ENCODE results near the gene CD52. TPM values are rescaled to one million over a fixed set of nuclear protein-coding genes. Genes with fewer than 3 reads are reported as not detected.

The CD52 gene
- total RNA-seq, 1 experiment from 2014 or later, result 2.8 TPM

DNA sequence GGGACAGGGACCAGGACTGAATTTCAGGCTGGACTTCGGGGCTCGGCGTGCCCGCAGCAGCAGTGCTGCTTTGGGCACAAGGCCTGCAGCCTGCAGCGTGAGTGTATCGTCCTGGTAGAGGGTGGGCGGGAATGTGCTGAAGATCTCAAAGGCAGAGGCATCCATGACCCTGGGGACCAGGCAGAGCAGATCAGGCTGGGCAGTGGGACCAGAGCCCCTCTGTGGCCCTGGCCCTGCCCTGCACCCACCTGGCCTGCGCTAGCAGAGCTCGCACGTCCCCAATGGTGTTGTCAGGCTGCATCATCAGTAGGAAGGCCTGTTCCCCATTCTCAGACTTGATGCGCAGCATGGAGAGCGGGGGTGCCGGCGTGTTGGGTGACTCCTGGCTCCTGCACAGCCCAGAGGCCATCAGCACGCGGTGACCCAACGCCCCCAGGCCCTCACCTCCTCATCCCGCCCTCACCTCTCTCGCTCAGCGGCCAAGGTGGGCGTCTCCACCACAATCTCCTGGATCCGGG lies 35.3 kb upstream of the CD52 start:
- Mint-ChIP-seq H3K27ac (peak overlapping the region; percentile 27; the same call in 1 of the 2 replicates), H3K4me1 (peaks cover 45% of the 10 kb centered on the region), H3K9me3 (no peaks in the 10 kb centered on the region), H3K36me3 (peaks cover 13% of the 10 kb centered on the region), H3K4me3 (peak overlapping the region; percentile 8; the same call in 1 of the 2 replicates), H3K27me3 (ENCODE audit: low read depth) (no peaks in the 10 kb centered on the region)
- DNase-seq (ENCODE audit: low spot score) (no peak), ATAC-seq (peak; percentile 2)
- CTCF ChIA-PET, result interaction anchor here (0.6 to 11.1 kb wide), 13 partner anchors 8 to 716 kb away, joined by 3 to 306 read pairs (median 5); partner anchors contain the start of genes CATSPER4, CD52 and CEP85
- no peak for TF ChIP-seq JAZF1 (CRISPR knock-in tag; IDR thresholded peaks at IDR 0.05)
- TF ChIP-seq, protein P1, sequence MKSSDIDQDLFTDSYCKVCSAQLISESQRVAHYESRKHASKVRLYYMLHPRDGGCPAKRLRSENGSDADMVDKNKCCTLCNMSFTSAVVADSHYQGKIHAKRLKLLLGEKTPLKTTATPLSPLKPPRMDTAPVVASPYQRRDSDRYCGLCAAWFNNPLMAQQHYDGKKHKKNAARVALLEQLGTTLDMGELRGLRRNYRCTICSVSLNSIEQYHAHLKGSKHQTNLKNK (CRISPR knock-in tag; IDR thresholded peaks at IDR 0.05), result 0 out of 2 replicates have a peak, but pooled peaks have one; percentile 25
- TF ChIP-seq, protein P2, sequence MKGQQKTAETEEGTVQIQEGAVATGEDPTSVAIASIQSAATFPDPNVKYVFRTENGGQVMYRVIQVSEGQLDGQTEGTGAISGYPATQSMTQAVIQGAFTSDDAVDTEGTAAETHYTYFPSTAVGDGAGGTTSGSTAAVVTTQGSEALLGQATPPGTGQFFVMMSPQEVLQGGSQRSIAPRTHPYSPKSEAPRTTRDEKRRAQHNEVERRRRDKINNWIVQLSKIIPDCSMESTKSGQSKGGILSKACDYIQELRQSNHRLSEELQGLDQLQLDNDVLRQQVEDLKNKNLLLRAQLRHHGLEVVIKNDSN (CRISPR knock-in tag; IDR thresholded peaks at IDR 0.05), result no peak
- TF ChIP-seq NR2C2 (CRISPR knock-in tag; IDR thresholded peaks at IDR 0.05), result 0 out of 2 replicates have a peak, but pooled peaks have one; percentile 42
- no peak for TF ChIP-seq ZNF317 (CRISPR knock-in tag; IDR thresholded peaks at IDR 0.05; ENCODE audit: borderline replicate concordance, low read depth)
- POLR2A ChIA-PET, result interaction anchor here (0.5 to 1.2 kb wide), 3 partner anchors 10 to 48 kb away, joined by 3 to 5 read pairs (median 3); partner anchors contain the start of genes CD52 and CEP85

DNA sequence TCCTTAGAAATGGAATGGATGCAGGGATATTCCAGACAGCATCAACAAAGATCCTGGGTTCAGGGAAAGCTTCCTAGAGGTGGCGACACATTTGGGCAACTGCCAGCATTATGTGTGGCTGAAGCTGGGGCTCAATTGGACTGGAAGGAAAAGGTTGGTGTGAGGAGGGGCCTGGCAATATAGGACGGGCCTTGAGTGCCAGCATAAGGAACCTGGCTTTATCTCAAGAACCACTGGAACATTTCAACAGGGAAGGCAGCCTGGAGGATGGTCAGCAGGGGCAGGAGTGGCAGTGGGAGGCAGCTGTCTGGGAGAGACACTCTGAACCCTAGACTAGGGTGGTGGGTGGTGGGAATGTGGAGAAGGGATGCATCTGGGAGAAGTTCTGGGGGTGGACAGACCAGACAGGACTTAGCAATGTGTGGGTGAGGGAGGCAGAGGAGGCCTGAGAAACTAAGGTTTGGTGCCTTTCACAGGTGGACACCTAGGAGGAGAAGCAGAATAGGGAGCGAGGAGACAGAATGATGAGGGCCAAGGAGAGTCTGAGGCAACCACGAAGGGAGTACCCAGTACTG lies 34.4 kb upstream of the CD52 start:
- H3K4me3 Mint-ChIP-seq, result no peak overlapping the region

More for the DNA sequence above, 34.4 kb upstream of the CD52 start:
- CTCF ChIA-PET, result interaction anchor here (1.1 to 11.1 kb wide), 8 partner anchors 26 to 134 kb away, joined by 3 to 306 read pairs (median 7); partner anchors contain the start of genes CATSPER4, CD52 and CEP85
- DNase-seq (ENCODE audit: low spot score) (no peak), ATAC-seq (no peak)
- peaks cover 4% of the 10 kb centered on the region for H3K36me3 Mint-ChIP-seq
- H3K27me3 Mint-ChIP-seq (ENCODE audit: low read depth), result no peaks in the 10 kb centered on the region; the same call in 1 of the 2 replicates
- H3K9me3 Mint-ChIP-seq, result no peaks in the 10 kb centered on the region
- H3K4me1 Mint-ChIP-seq, result peaks cover 45% of the 10 kb centered on the region
- POLR2A ChIA-PET, result no interaction called here
- H3K27ac Mint-ChIP-seq, result peak overlapping the region; percentile 70
- TF ChIP-seq, protein P3, sequence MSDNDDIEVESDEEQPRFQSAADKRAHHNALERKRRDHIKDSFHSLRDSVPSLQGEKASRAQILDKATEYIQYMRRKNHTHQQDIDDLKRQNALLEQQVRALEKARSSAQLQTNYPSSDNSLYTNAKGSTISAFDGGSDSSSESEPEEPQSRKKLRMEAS (CRISPR knock-in tag; IDR thresholded peaks at IDR 0.05), result no peak
- TF ChIP-seq ZNF263 (CRISPR knock-in tag; IDR thresholded peaks at IDR 0.05; ENCODE audit: low read depth) (no peak), CBFB (CRISPR knock-in tag; IDR thresholded peaks at IDR 0.05; ENCODE audit: low read depth) (no peak), MXD4 (CRISPR knock-in tag; IDR thresholded peaks at IDR 0.05; ENCODE audit: borderline replicate concordance) (no peak), RELA (CRISPR knock-in tag; IDR thresholded peaks at IDR 0.05; ENCODE audit: borderline replicate concordance) (no peak), ZNF121 (CRISPR knock-in tag; IDR thresholded peaks at IDR 0.05) (no peak), ZNF219 (CRISPR knock-in tag; IDR thresholded peaks at IDR 0.05; ENCODE audit: borderline replicate concordance) (no peak), ZNF317 (CRISPR knock-in tag; IDR thresholded peaks at IDR 0.05; ENCODE audit: borderline replicate concordance, low read depth) (no peak), FOXJ3 (CRISPR knock-in tag; IDR thresholded peaks at IDR 0.05; ENCODE audit: borderline replicate concordance) (no peak), JUN (CRISPR knock-in tag; IDR thresholded peaks at IDR 0.05) (no peak), OVOL2 (CRISPR knock-in tag; IDR thresholded peaks at IDR 0.05; ENCODE audit: borderline replicate concordance) (no peak)
- TF ChIP-seq, protein P4, sequence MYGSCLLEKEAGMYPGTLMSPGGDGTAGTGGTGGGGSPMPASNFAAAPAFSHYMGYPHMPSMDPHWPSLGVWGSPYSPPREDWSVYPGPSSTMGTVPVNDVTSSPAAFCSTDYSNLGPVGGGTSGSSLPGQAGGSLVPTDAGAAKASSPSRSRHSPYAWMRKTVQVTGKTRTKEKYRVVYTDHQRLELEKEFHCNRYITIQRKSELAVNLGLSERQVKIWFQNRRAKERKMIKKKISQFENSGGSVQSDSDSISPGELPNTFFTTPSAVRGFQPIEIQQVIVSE (CRISPR knock-in tag; IDR thresholded peaks at IDR 0.05; ENCODE audit: borderline replicate concordance), result no peak
- TF ChIP-seq, protein P1 (CRISPR knock-in tag; IDR thresholded peaks at IDR 0.05), result no peak
- TF ChIP-seq, protein P5, sequence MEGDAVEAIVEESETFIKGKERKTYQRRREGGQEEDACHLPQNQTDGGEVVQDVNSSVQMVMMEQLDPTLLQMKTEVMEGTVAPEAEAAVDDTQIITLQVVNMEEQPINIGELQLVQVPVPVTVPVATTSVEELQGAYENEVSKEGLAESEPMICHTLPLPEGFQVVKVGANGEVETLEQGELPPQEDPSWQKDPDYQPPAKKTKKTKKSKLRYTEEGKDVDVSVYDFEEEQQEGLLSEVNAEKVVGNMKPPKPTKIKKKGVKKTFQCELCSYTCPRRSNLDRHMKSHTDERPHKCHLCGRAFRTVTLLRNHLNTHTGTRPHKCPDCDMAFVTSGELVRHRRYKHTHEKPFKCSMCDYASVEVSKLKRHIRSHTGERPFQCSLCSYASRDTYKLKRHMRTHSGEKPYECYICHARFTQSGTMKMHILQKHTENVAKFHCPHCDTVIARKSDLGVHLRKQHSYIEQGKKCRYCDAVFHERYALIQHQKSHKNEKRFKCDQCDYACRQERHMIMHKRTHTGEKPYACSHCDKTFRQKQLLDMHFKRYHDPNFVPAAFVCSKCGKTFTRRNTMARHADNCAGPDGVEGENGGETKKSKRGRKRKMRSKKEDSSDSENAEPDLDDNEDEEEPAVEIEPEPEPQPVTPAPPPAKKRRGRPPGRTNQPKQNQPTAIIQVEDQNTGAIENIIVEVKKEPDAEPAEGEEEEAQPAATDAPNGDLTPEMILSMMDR (IDR thresholded peaks at IDR 0.05), result no peak
- TF ChIP-seq, protein P6, sequence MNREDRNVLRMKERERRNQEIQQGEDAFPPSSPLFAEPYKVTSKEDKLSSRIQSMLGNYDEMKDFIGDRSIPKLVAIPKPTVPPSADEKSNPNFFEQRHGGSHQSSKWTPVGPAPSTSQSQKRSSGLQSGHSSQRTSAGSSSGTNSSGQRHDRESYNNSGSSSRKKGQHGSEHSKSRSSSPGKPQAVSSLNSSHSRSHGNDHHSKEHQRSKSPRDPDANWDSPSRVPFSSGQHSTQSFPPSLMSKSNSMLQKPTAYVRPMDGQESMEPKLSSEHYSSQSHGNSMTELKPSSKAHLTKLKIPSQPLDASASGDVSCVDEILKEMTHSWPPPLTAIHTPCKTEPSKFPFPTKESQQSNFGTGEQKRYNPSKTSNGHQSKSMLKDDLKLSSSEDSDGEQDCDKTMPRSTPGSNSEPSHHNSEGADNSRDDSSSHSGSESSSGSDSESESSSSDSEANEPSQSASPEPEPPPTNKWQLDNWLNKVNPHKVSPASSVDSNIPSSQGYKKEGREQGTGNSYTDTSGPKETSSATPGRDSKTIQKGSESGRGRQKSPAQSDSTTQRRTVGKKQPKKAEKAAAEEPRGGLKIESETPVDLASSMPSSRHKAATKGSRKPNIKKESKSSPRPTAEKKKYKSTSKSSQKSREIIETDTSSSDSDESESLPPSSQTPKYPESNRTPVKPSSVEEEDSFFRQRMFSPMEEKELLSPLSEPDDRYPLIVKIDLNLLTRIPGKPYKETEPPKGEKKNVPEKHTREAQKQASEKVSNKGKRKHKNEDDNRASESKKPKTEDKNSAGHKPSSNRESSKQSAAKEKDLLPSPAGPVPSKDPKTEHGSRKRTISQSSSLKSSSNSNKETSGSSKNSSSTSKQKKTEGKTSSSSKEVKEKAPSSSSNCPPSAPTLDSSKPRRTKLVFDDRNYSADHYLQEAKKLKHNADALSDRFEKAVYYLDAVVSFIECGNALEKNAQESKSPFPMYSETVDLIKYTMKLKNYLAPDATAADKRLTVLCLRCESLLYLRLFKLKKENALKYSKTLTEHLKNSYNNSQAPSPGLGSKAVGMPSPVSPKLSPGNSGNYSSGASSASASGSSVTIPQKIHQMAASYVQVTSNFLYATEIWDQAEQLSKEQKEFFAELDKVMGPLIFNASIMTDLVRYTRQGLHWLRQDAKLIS (CRISPR knock-in tag; IDR thresholded peaks at IDR 0.05; ENCODE audit: borderline replicate concordance), result no peak

All from WTC11 (cell line).